HCT116 (cell line): ENCODE data around the gene IQGAP2. TPM values are rescaled to one million over a fixed set of nuclear protein-coding genes. Genes with fewer than 3 reads are reported as not detected.

Source experiments
- ATAC-seq: fragments of 200-7000 bp; cut with Tn5 transposase; 2 replicates; pipeline ENCODE4 v1.9.1; 2020; ENCODE audit warnings: mild to moderate bottlenecking, moderate library complexity
- BruUV-seq: library from RNA; stranded (reverse); fragments of 400-500 nt; replicated peaks from 2 replicates; lab custom pipeline; 2021; lab: Mats Ljungman, UMichigan
- CTCF ChIA-PET: fragments of 300-600 bp; sonication (Branson Sonifier 250); formaldehyde crosslinking; loops from one replicate; lab custom pipeline; 2021; ENCODE audit warnings: antibody characterized with exemption; lab: Charles Lee
- POLR2A ChIA-PET: fragments of 300-600, 350-600 bp; sonication (Branson Sonifier 250); formaldehyde crosslinking; loops from one replicate; lab custom pipeline; 2021; ENCODE audit warnings: antibody characterized with exemption; lab: Charles Lee
- RAD21 ChIA-PET, 2 experiments: fragments of 300-600 bp; sonication (Branson Sonifier 250); formaldehyde crosslinking; loops; one replicate each; lab custom pipeline; 2023; ENCODE audit warnings: low total read pairs in 2 of 2; ENCODE audit not compliant: uncharacterized antibody in 2 of 2, unreplicated experiment in 2 of 2, low non-redundant PET in 1 of 2; lab: Charles Lee
- DNase-seq: peaks from one replicate; pipeline ENCODE4 v3.0.0-alpha.2; 2010; ENCODE audit warnings: low read depth, low spot score
- H2AFZ ChIP-seq: fragments of 200-600 bp; shearing (Covaris generic), sonication (generic); 2 replicates; pipeline ENCODE4 v1.6.1; 2017; ENCODE audit warnings: low read depth, mixed run types, mixed read lengths, antibody characterized with exemption, low read length; ENCODE audit not compliant: poor library complexity, severe bottlenecking
- H3K27ac ChIP-seq: 2 replicates; pipeline ENCODE4 v1.5.1; 2012; ENCODE audit warnings: low read depth, low read length
- H3K27me3 ChIP-seq: fragments of 200-600 bp; sonication (generic); 2 replicates; pipeline ENCODE4 v1.6.1; 2016; ENCODE audit warnings: mixed run types, low read length, mixed read lengths; ENCODE audit not compliant: insufficient read depth
- H3K36me3 ChIP-seq, 2 experiments: fragments of 200-500 bp in 1 of 2; fragments of 200-600 bp in 1 of 2; sonication (Bioruptor generic) in 1 of 2; sonication (generic) in 1 of 2; 2 replicates each; pipeline versions ENCODE4 v1.5.1 to v1.6.1; 2014 to 2016; ENCODE audit warnings: low read length in 2 of 2, inconsistent platforms in 1 of 2, mixed read lengths in 1 of 2, mixed run types in 1 of 2; ENCODE audit not compliant: insufficient read depth in 2 of 2, control insufficient read depth in 1 of 2
- H3K4me1 ChIP-seq, 2 experiments: fragments of 200-600 bp in 1 of 2; sonication (generic) in 1 of 2; 2 replicates each; pipeline versions ENCODE4 v1.5.1 to v1.6.1; 2012 to 2017; ENCODE audit warnings: low read length in 2 of 2, inconsistent platforms in 1 of 2, mild to moderate bottlenecking in 1 of 2, mixed read lengths in 1 of 2, mixed run types in 1 of 2, moderate library complexity in 1 of 2; ENCODE audit not compliant: insufficient read depth in 2 of 2, control insufficient read depth in 1 of 2
- H3K4me2 ChIP-seq: fragments of 200-600 bp; sonication (generic); 2 replicates; pipeline ENCODE4 v1.6.1; 2017; ENCODE audit warnings: mixed run types, low read length, mixed read lengths
- H3K4me3 ChIP-seq, 2 experiments: fragments of 200-600 bp in 1 of 2; sonication (generic) in 1 of 2; replicated peaks in 1 of 2; 2 replicates each; pipeline ENCODE4 v1.5.1; 2011 to 2016; ENCODE audit warnings: low read length in 2 of 2, control low read depth in 1 of 2, low read depth in 1 of 2, mild to moderate bottlenecking in 1 of 2, mixed read lengths in 1 of 2, mixed run types in 1 of 2
- H3K79me2 ChIP-seq: fragments of 200-600 bp; sonication (generic); 2 replicates; pipeline ENCODE4 v1.6.1; 2017; ENCODE audit warnings: mild to moderate bottlenecking, mixed run types, low read length, moderate library complexity, mixed read lengths; ENCODE audit not compliant: insufficient read depth
- H3K9ac ChIP-seq: fragments of 200-600 bp; sonication (generic); 2 replicates; pipeline ENCODE4 v1.6.1; 2016; ENCODE audit warnings: low read length, mixed read lengths
- H3K9me2 ChIP-seq: fragments of 200-600 bp; sonication (generic), shearing (Covaris generic); 2 replicates; pipeline ENCODE4 v1.6.1; 2017; ENCODE audit warnings: mixed run types, mild to moderate bottlenecking, moderate library complexity; ENCODE audit not compliant: insufficient read depth
- H3K9me3 ChIP-seq, 2 experiments: fragments of 200-500 bp in 1 of 2; fragments of 200-600 bp in 1 of 2; sonication (Bioruptor generic) in 1 of 2; sonication (generic) in 1 of 2; 2 replicates each; pipeline ENCODE4 v1.6.1; 2014 to 2017; ENCODE audit warnings: low read length in 2 of 2, mixed read lengths in 2 of 2, inconsistent platforms in 1 of 2, low read depth in 1 of 2, mild to moderate bottlenecking in 1 of 2, mixed run types in 1 of 2, moderate library complexity in 1 of 2; ENCODE audit not compliant: control insufficient read depth in 1 of 2, insufficient read depth in 1 of 2
- H4K20me1 ChIP-seq: fragments of 200-600 bp; sonication (generic), shearing (Covaris generic); 2 replicates; pipeline ENCODE4 v1.6.1; 2017; ENCODE audit warnings: mixed run types, mild to moderate bottlenecking, moderate library complexity; ENCODE audit not compliant: insufficient read depth
- ATF3 ChIP-seq: IDR thresholded peaks from 2 replicates; pipeline ENCODE4 v1.6.1; 2012
- CEBPB ChIP-seq: IDR thresholded peaks from 2 replicates; pipeline ENCODE4 v1.6.1; 2012; ENCODE audit warnings: low read depth
- ELF1 ChIP-seq: IDR thresholded peaks from 2 replicates; pipeline ENCODE4 v1.6.1; 2012; ENCODE audit warnings: low read depth, borderline replicate concordance
- EZH2 ChIP-seq: fragments of 200-600 bp; sonication (generic); IDR thresholded peaks from 2 replicates; pipeline ENCODE4 v1.6.1; 2017; ENCODE audit warnings: antibody characterized with exemption, mixed run types
- FOSL1 ChIP-seq: IDR thresholded peaks from 2 replicates; pipeline ENCODE4 v1.6.1; 2012; ENCODE audit warnings: low read depth
- JUND ChIP-seq: IDR thresholded peaks from 2 replicates; pipeline ENCODE4 v1.6.1; 2012
- POLR2AphosphoS5 ChIP-seq: IDR thresholded peaks from 2 replicates; pipeline ENCODE4 v1.6.1; 2011; ENCODE audit warnings: mild to moderate bottlenecking, low read depth, low read length, moderate library complexity
- SIN3A ChIP-seq: IDR thresholded peaks from 2 replicates; pipeline ENCODE4 v1.6.1; 2012; ENCODE audit warnings: low read depth
- SP1 ChIP-seq: IDR thresholded peaks from 2 replicates; pipeline ENCODE4 v1.6.1; 2012; ENCODE audit warnings: low read depth
- SRF ChIP-seq: IDR thresholded peaks from 2 replicates; pipeline ENCODE4 v1.6.1; 2012; ENCODE audit warnings: low read depth
- TCF7L2 ChIP-seq: IDR thresholded peaks from 2 replicates; pipeline ENCODE4 v1.7.0; 2011; ENCODE audit warnings: borderline replicate concordance, inconsistent platforms; ENCODE audit not compliant: insufficient read depth, insufficient read length; ENCODE audit errors: extremely low read depth
- YY1 ChIP-seq: IDR thresholded peaks from 2 replicates; pipeline ENCODE4 v1.6.1; 2011; ENCODE audit warnings: low read length, low read depth, moderate library complexity, mild to moderate bottlenecking; ENCODE audit not compliant: insufficient replicate concordance; ENCODE audit errors: extremely low read depth
- ZFX ChIP-seq: fragments of 450-650 bp; IDR thresholded peaks from 2 replicates; pipeline ENCODE4 v1.6.1; 2017
- ZNF274 ChIP-seq: fragments of 200-500 bp; sonication (Bioruptor generic); IDR thresholded peaks from 2 replicates; pipeline ENCODE4 v1.6.1; 2014; ENCODE audit warnings: mild to moderate bottlenecking, low read depth, low read length, inconsistent platforms
- intact Hi-C: fragments of 100-400 bp; cut with micrococcal nuclease; formaldehyde crosslinking; loops from 2 replicates; pipeline ENCODE4 v1.10.0; 2022
- total RNA-seq: library from RNA; stranded (reverse); gene quantifications from one replicate; pipeline ENCODE4 v1.2.1, GENCODE V29; 2021; ENCODE audit not compliant: unreplicated experiment
- TF ChIP-seq, protein P1 (sequence below): IDR thresholded peaks from 2 replicates; pipeline ENCODE4 v1.6.1; 2011; ENCODE audit warnings: mild to moderate bottlenecking, low read length, moderate library complexity; ENCODE audit not compliant: insufficient replicate concordance; ENCODE audit errors: extremely low read depth
- TF ChIP-seq, protein P2 (sequence below): IDR thresholded peaks from 2 replicates; pipeline ENCODE4 v1.6.1; 2012; ENCODE audit warnings: low read depth

Gene IQGAP2
- total RNA-seq, 1 experiment from 2014 or later, result 2.0 TPM

DNA sequence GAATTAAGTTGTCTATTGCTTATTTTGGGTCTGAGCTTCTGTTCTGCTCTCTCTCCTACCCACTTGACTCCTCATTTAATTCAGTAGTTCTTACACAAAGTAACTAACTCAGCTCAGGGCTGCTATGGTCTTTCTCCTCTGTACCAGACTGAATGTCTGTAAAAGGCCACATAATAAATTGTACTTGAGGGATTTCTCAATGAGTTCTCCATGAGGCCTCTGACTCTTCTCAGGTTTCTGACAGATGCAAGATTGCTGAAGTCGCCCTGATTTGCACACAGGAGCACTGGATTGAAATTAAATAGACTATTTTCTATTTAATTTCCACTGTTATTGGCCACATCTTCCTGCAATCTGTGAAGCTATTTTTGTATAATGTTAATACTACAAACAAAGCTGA, 2.9 kb downstream of the IQGAP2 start:
- no peak for DNase-seq
- ChIA-PET CTCF (no interaction called here), POLR2A (no interaction called here), RAD21 (no interaction called here)
- no peak overlapping the region for H3K27ac ChIP-seq
- no peak overlapping the region for H2AFZ ChIP-seq
- no peak overlapping the region for H3K9ac ChIP-seq
- H3K79me2 ChIP-seq, result no peaks in the 10 kb centered on the region
- H3K9me3 ChIP-seq, result no peaks in the 10 kb centered on the region
- H3K9me2 ChIP-seq, result no peaks in the 10 kb centered on the region
- no peaks in the 10 kb centered on the region for H4K20me1 ChIP-seq
- no TSS peak for BruUV-seq
- H3K4me3 ChIP-seq, result no peak overlapping the region
- H3K4me2 ChIP-seq, result no peak overlapping the region
- no peaks in the 10 kb centered on the region for H3K36me3 ChIP-seq
- no peak for ATAC-seq
- TF ChIP-seq ATF3 (no peak), JUND (no peak), TCF7L2 (no peak)
- peaks cover 5 to 19% of the 10 kb centered on the region in 2 experiments; a peak in 2 of 4 replicates for H3K4me1 ChIP-seq
- peaks cover 14% of the 10 kb centered on the region; the same call in 1 of the 2 replicates for H3K27me3 ChIP-seq
- intact Hi-C loops, result no loop called here

DNA sequence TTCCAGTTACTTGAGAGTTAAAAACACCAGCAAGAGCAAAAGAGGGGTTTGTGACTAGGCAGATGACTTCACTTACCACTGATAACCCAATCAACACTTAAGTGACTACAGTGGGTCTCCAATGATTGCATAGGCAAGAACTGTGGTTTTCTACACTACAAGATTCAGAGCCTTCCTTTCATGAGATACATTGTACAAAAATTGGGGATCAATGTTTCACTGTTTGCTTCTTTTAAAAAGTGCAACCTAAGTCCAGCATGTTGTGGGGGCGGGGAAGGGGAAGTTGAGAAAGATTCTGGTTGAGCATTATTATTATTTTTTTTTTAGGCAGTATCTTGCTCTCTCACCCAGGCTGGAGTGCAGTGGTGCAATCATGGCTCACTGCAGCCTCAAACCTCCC, 3.6 kb downstream of the IQGAP2 start:
- Histone ChIP-seq H2AFZ (no peak overlapping the region), H3K27ac (no peak overlapping the region), H4K20me1 (no peaks in the 10 kb centered on the region), H3K4me1 (peaks cover 5 to 19% of the 10 kb centered on the region in 2 experiments; a peak in 2 of 4 replicates), H3K4me3 (no peak overlapping the region), H3K9me3 (no peaks in the 10 kb centered on the region), H3K9me2 (no peaks in the 10 kb centered on the region), H3K79me2 (no peaks in the 10 kb centered on the region), H3K9ac (no peak overlapping the region), H3K27me3 (peaks cover 9% of the 10 kb centered on the region; the same call in 1 of the 2 replicates), H3K4me2 (no peak overlapping the region), H3K36me3 (no peaks in the 10 kb centered on the region)
- intact Hi-C loops, result no loop called here
- RAD21 ChIA-PET, result no interaction called here
- ATAC-seq (no peak), DNase-seq (no peak)
- no TSS peak for BruUV-seq
- POLR2A ChIA-PET, result no interaction called here
- CTCF ChIA-PET, result interaction anchor here (1.2 kb wide), 1 partner anchor 11 kb away, joined by 3 read pairs; no protein-coding TSS in a partner anchor
- TF ChIP-seq, protein P1, sequence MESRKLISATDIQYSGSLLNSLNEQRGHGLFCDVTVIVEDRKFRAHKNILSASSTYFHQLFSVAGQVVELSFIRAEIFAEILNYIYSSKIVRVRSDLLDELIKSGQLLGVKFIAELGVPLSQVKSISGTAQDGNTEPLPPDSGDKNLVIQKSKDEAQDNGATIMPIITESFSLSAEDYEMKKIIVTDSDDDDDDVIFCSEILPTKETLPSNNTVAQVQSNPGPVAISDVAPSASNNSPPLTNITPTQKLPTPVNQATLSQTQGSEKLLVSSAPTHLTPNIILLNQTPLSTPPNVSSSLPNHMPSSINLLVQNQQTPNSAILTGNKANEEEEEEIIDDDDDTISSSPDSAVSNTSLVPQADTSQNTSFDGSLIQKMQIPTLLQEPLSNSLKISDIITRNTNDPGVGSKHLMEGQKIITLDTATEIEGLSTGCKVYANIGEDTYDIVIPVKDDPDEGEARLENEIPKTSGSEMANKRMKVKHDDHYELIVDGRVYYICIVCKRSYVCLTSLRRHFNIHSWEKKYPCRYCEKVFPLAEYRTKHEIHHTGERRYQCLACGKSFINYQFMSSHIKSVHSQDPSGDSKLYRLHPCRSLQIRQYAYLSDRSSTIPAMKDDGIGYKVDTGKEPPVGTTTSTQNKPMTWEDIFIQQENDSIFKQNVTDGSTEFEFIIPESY, result no peak
- no peak for TF ChIP-seq ZFX
- no peak for TF ChIP-seq FOSL1
- TF ChIP-seq SP1, result no peak
- TF ChIP-seq JUND, result no peak
- no peak for TF ChIP-seq YY1
- TF ChIP-seq SIN3A, result no peak
- no peak for TF ChIP-seq CEBPB
- TF ChIP-seq ELF1, result no peak
- TF ChIP-seq SRF, result no peak
- TF ChIP-seq, protein P2, sequence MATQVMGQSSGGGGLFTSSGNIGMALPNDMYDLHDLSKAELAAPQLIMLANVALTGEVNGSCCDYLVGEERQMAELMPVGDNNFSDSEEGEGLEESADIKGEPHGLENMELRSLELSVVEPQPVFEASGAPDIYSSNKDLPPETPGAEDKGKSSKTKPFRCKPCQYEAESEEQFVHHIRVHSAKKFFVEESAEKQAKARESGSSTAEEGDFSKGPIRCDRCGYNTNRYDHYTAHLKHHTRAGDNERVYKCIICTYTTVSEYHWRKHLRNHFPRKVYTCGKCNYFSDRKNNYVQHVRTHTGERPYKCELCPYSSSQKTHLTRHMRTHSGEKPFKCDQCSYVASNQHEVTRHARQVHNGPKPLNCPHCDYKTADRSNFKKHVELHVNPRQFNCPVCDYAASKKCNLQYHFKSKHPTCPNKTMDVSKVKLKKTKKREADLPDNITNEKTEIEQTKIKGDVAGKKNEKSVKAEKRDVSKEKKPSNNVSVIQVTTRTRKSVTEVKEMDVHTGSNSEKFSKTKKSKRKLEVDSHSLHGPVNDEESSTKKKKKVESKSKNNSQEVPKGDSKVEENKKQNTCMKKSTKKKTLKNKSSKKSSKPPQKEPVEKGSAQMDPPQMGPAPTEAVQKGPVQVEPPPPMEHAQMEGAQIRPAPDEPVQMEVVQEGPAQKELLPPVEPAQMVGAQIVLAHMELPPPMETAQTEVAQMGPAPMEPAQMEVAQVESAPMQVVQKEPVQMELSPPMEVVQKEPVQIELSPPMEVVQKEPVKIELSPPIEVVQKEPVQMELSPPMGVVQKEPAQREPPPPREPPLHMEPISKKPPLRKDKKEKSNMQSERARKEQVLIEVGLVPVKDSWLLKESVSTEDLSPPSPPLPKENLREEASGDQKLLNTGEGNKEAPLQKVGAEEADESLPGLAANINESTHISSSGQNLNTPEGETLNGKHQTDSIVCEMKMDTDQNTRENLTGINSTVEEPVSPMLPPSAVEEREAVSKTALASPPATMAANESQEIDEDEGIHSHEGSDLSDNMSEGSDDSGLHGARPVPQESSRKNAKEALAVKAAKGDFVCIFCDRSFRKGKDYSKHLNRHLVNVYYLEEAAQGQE, result no peak
- TF ChIP-seq POLR2AphosphoS5, result no peak
- no peak for TF ChIP-seq EZH2
- no peak for TF ChIP-seq ZNF274
- no peak for TF ChIP-seq TCF7L2
